GM12864 (cell line): ENCODE data around the gene GRXCR2.
A peak's percentile ranks its signal among the peaks of the same experiment; 100 is the strongest.

Source experiments
- DNase-seq: peaks from one replicate; pipeline ENCODE4 v3.0.0-alpha.2; 2011; ENCODE audit warnings: low read depth
- H3K4me3 ChIP-seq: 2 replicates; pipeline ENCODE4 v1.5.1; 2011; ENCODE audit warnings: mild to moderate bottlenecking, low read depth, low read length, control low read depth
- CTCF ChIP-seq: IDR thresholded peaks from 2 replicates; pipeline ENCODE4 v1.5.1; 2011; ENCODE audit warnings: low read depth, mild to moderate bottlenecking, moderate library complexity, low read length, control low read depth, inconsistent platforms; ENCODE audit errors: missing control alignments

Gene GRXCR2

GRCh38 chr5:145863003-145863402 lies 9.8 kb downstream of the GRXCR2 start:
- DNase-seq = no peak
- H3K4me3 ChIP-seq = no peak overlapping the region
- TF ChIP-seq CTCF = no peak

- no peak overlapping the region for H3K4me3 ChIP-seq
- DNase-seq = no peak
- peak; percentile 43 for TF ChIP-seq CTCF
Observed at GRCh38 chr5:145859897-145860296, 12.9 kb downstream of the GRXCR2 start.

- no peak for TF ChIP-seq CTCF
- DNase-seq = no peak
- no peak overlapping the region for H3K4me3 ChIP-seq
Observed at GRCh38 chr5:145859453-145859852, 13.4 kb downstream of the GRXCR2 start.

GRCh38 chr5:145858959-145859358 lies 13.9 kb downstream of the GRXCR2 start:
- no peak for DNase-seq
- no peak for TF ChIP-seq CTCF
- H3K4me3 ChIP-seq = no peak overlapping the region

GRCh38 chr5:145856285-145856818 lies 16.5 kb downstream of the GRXCR2 start:
- no peak for TF ChIP-seq CTCF
- no peak for DNase-seq
- no peak overlapping the region for H3K4me3 ChIP-seq

- no peak overlapping the region for H3K4me3 ChIP-seq
- DNase-seq = no peak
- no peak for TF ChIP-seq CTCF
Observed at GRCh38 chr5:145855763-145856267, 17.0 kb downstream of the GRXCR2 start.

GRCh38 chr5:145854651-145855258 lies 18.1 kb downstream of the GRXCR2 start:
- no peak for DNase-seq
- TF ChIP-seq CTCF = no peak
- no peak overlapping the region for H3K4me3 ChIP-seq
